ENCODE data around the gene SLC6A11.
A peak's percentile ranks its signal among the peaks of the same experiment; 100 is the strongest.

Gene SLC6A11

GRCh38 chr3:10940106-10940505, 124.1 kb downstream of the SLC6A11 start:
- no peak for TF ChIP-seq CTCF (IDR thresholded peaks at IDR 0.05; ENCODE audit: control insufficient read depth, insufficient read depth, low read depth, low read length, missing control alignments)
- no peak overlapping the region for H3K4me3 ChIP-seq (ENCODE audit: control insufficient read depth, low read depth, low read length)
- no peak for DNase-seq (ENCODE audit: low read depth)

GRCh38 chr3:10941972-10942371, 125.9 kb downstream of the SLC6A11 start:
- DNase-seq (ENCODE audit: low read depth), result no peak
- TF ChIP-seq CTCF (IDR thresholded peaks at IDR 0.05; ENCODE audit: control insufficient read depth, insufficient read depth, low read depth, low read length, missing control alignments), result peak; percentile 72

GRCh38 chr3:10942690-10943205, 126.7 kb downstream of the SLC6A11 start:
- no peak for TF ChIP-seq CTCF (IDR thresholded peaks at IDR 0.05; ENCODE audit: control insufficient read depth, insufficient read depth, low read depth, low read length, missing control alignments)
- no peak for DNase-seq (ENCODE audit: low read depth)
- no peak overlapping the region for H3K4me3 ChIP-seq (ENCODE audit: control insufficient read depth, low read depth, low read length)

More at GRCh38 chr3:10941972-10942371, 125.9 kb downstream of the SLC6A11 start:
- H3K4me3 ChIP-seq (ENCODE audit: control insufficient read depth, low read depth, low read length), result no peak overlapping the region

- TF ChIP-seq CTCF (IDR thresholded peaks at IDR 0.05; ENCODE audit: control insufficient read depth, insufficient read depth, low read depth, low read length, missing control alignments), result no peak
- DNase-seq (ENCODE audit: low read depth), result no peak
- H3K4me3 ChIP-seq (ENCODE audit: control insufficient read depth, low read depth, low read length), result no peak overlapping the region
Measured at GRCh38 chr3:10944866-10945265, 128.8 kb downstream of the SLC6A11 start.

GRCh38 chr3:10945683-10946287, 129.8 kb downstream of the SLC6A11 start:
- H3K4me3 ChIP-seq (ENCODE audit: control insufficient read depth, low read depth, low read length), result no peak overlapping the region
- DNase-seq (ENCODE audit: low read depth), result no peak
- peak; percentile 78 for TF ChIP-seq CTCF (IDR thresholded peaks at IDR 0.05; ENCODE audit: control insufficient read depth, insufficient read depth, low read depth, low read length, missing control alignments)

- TF ChIP-seq CTCF (IDR thresholded peaks at IDR 0.05; ENCODE audit: control insufficient read depth, insufficient read depth, low read depth, low read length, missing control alignments), result no peak
- no peak for DNase-seq (ENCODE audit: low read depth)
- no peak overlapping the region for H3K4me3 ChIP-seq (ENCODE audit: control insufficient read depth, low read depth, low read length)
Measured at GRCh38 chr3:10946526-10946925, 130.5 kb downstream of the SLC6A11 start.

Data from AG09309 (cell line).